Measurements from ENCODE around the gene TBC1D10A.

The TBC1D10A gene

GRCh38 chr22:30285176-30285845 lies 41.4 kb downstream of the TBC1D10A start:
- no peak for DNase-seq

- no peak for DNase-seq
Observed at GRCh38 chr22:30284666-30285065, 42.1 kb downstream of the TBC1D10A start.

- no peak for DNase-seq
Observed at GRCh38 chr22:30284172-30284571, 42.6 kb downstream of the TBC1D10A start.

- no peak for DNase-seq
Observed at GRCh38 chr22:30283342-30283741, 43.4 kb downstream of the TBC1D10A start.

GRCh38 chr22:30282616-30283046 lies 44.1 kb downstream of the TBC1D10A start:
- no peak for DNase-seq

GRCh38 chr22:30280505-30280904 lies 46.2 kb downstream of the TBC1D10A start:
- DNase-seq, result no peak

- no peak for DNase-seq
Observed at GRCh38 chr22:30279932-30280331, 46.8 kb downstream of the TBC1D10A start.

- DNase-seq, result no peak
Observed at GRCh38 chr22:30279046-30279788, 47.5 kb downstream of the TBC1D10A start.

- DNase-seq, result no peak
Observed at GRCh38 chr22:30277547-30278344, 49.0 kb downstream of the TBC1D10A start.

- no peak for DNase-seq
Observed at GRCh38 chr22:30276039-30276438, 50.7 kb downstream of the TBC1D10A start.

- no peak for DNase-seq
Observed at GRCh38 chr22:30275625-30276024, 51.1 kb downstream of the TBC1D10A start.

GRCh38 chr22:30274437-30274812 lies 52.3 kb downstream of the TBC1D10A start:
- DNase-seq, result no peak

GRCh38 chr22:30273711-30274436 lies 52.9 kb downstream of the TBC1D10A start:
- DNase-seq, result no peak

GRCh38 chr22:30272781-30273601 lies 53.8 kb downstream of the TBC1D10A start:
- no peak for DNase-seq

GRCh38 chr22:30270832-30271231 lies 55.9 kb downstream of the TBC1D10A start:
- no peak for DNase-seq

GRCh38 chr22:30268331-30268730 lies 58.4 kb downstream of the TBC1D10A start:
- no peak for DNase-seq

GRCh38 chr22:30267382-30268302 lies 59.1 kb downstream of the TBC1D10A start:
- DNase-seq, result no peak

- DNase-seq, result no peak
Observed at GRCh38 chr22:30266445-30267381, 60.0 kb downstream of the TBC1D10A start, which contains the start of gene OSM. TSS of gene OSM (minus strand) at chr22:30266851. CDS start at chr22:30266799, 52 bp downstream.

- no peak for DNase-seq
Observed at GRCh38 chr22:30265823-30266444, 60.8 kb downstream of the TBC1D10A start.

Measured in NCI-H2081 treated with DMSO at 0.1 percent for 48 hours (cell line).